WTC11 (cell line): ENCODE data around the gene TTLL11.

ENCODE experiments used
- CREB1 ChIP-seq: sonication (generic); formaldehyde crosslinking; IDR thresholded peaks from 2 replicates; pipeline ENCODE4 v1.8.0; 2023; ENCODE audit warnings: mild to moderate bottlenecking, missing genetic modification reagents
- TF ChIP-seq, protein P1 (sequence below): fragments of 200-600 bp; IDR thresholded peaks from 2 replicates; pipeline ENCODE4 v1.8.0; 2022; ENCODE audit warnings: antibody characterized with exemption

DNA sequence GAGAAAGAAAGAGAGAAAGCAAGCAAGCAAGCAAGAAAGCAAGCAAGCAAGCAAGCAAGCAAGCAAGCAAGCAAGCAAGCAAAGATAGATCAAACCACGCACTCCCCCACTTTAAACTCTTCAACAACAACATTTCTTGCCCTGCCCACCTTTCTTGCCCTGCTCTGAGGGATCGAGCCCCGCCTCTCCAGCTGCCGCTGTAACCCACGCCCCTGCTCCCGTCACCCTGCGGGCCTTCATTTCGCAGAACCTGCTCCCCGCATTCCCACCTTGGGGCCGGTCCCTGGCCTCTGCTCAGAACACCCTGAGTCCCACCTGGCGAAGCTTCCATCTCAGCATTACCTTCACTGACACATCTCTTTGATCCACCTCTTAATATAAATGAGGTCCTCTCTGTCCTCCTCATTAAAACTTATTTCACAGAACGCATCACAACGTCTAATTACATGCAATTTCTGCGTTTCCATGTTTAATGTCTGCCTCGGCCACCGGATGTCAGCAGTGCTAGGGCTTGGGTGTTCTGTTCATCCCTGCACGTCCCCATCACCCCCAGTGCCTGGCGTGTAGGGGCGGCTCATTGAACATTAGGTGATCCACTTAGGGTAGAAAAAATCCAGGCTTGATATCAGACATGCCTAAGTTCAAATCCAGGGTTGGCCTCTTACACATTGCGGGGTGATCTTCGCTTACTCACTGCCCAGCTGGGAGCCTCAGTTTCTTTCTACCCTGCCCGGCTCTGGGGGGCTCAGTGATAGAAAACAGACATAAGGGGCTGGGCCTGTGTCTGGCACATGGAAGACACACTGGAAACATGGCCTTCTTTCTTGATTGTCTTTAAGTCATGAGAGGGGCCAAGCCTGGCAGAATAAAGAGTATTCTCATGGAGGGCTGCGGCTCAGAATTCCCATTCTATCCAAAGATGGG, 254.1 kb downstream of the TTLL11 start:
- TF ChIP-seq CREB1 (CRISPR knock-in tag), result no peak
- TF ChIP-seq, protein P1, sequence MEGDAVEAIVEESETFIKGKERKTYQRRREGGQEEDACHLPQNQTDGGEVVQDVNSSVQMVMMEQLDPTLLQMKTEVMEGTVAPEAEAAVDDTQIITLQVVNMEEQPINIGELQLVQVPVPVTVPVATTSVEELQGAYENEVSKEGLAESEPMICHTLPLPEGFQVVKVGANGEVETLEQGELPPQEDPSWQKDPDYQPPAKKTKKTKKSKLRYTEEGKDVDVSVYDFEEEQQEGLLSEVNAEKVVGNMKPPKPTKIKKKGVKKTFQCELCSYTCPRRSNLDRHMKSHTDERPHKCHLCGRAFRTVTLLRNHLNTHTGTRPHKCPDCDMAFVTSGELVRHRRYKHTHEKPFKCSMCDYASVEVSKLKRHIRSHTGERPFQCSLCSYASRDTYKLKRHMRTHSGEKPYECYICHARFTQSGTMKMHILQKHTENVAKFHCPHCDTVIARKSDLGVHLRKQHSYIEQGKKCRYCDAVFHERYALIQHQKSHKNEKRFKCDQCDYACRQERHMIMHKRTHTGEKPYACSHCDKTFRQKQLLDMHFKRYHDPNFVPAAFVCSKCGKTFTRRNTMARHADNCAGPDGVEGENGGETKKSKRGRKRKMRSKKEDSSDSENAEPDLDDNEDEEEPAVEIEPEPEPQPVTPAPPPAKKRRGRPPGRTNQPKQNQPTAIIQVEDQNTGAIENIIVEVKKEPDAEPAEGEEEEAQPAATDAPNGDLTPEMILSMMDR, result no peak
